HL-60 (cell line): ENCODE data around the gene MRPL2.

ENCODE experiments used
- TF ChIP-seq, protein P1 (sequence below): IDR thresholded peaks from one replicate; pipeline ENCODE4 v1.5.1; 2011; ENCODE audit warnings: low read length, control low read depth, inconsistent platforms; ENCODE audit not compliant: insufficient read depth
- TF ChIP-seq, protein P2 (sequence below): IDR thresholded peaks from 2 replicates; pipeline ENCODE4 v1.6.1; 2012; ENCODE audit warnings: low read depth; ENCODE audit not compliant: insufficient replicate concordance

DNA sequence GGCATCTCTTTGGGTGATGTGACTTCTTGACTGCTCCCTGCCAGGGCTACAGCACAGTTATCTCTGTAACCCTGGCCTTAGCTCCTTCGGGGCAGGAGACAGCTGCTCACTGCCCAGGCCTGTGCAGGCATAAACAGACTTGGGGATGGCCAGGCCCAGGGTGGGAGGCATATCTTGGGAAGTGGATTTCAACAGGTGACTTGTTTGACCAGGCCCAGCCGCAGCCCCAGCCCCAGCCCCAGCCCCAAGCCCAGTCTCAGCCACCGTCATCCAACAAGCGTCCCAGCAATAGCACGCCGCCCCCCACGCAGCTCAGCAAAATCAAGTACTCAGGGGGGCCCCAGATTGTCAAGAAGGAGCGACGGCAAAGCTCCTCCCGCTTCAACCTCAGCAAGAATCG is 53.0 kb downstream of the MRPL2 start:
- TF ChIP-seq, protein P1, sequence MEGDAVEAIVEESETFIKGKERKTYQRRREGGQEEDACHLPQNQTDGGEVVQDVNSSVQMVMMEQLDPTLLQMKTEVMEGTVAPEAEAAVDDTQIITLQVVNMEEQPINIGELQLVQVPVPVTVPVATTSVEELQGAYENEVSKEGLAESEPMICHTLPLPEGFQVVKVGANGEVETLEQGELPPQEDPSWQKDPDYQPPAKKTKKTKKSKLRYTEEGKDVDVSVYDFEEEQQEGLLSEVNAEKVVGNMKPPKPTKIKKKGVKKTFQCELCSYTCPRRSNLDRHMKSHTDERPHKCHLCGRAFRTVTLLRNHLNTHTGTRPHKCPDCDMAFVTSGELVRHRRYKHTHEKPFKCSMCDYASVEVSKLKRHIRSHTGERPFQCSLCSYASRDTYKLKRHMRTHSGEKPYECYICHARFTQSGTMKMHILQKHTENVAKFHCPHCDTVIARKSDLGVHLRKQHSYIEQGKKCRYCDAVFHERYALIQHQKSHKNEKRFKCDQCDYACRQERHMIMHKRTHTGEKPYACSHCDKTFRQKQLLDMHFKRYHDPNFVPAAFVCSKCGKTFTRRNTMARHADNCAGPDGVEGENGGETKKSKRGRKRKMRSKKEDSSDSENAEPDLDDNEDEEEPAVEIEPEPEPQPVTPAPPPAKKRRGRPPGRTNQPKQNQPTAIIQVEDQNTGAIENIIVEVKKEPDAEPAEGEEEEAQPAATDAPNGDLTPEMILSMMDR, result no peak
- TF ChIP-seq, protein P2, sequence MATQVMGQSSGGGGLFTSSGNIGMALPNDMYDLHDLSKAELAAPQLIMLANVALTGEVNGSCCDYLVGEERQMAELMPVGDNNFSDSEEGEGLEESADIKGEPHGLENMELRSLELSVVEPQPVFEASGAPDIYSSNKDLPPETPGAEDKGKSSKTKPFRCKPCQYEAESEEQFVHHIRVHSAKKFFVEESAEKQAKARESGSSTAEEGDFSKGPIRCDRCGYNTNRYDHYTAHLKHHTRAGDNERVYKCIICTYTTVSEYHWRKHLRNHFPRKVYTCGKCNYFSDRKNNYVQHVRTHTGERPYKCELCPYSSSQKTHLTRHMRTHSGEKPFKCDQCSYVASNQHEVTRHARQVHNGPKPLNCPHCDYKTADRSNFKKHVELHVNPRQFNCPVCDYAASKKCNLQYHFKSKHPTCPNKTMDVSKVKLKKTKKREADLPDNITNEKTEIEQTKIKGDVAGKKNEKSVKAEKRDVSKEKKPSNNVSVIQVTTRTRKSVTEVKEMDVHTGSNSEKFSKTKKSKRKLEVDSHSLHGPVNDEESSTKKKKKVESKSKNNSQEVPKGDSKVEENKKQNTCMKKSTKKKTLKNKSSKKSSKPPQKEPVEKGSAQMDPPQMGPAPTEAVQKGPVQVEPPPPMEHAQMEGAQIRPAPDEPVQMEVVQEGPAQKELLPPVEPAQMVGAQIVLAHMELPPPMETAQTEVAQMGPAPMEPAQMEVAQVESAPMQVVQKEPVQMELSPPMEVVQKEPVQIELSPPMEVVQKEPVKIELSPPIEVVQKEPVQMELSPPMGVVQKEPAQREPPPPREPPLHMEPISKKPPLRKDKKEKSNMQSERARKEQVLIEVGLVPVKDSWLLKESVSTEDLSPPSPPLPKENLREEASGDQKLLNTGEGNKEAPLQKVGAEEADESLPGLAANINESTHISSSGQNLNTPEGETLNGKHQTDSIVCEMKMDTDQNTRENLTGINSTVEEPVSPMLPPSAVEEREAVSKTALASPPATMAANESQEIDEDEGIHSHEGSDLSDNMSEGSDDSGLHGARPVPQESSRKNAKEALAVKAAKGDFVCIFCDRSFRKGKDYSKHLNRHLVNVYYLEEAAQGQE, result no peak
